Measurements from ENCODE around the gene AGAP2.

The AGAP2 gene

DNA sequence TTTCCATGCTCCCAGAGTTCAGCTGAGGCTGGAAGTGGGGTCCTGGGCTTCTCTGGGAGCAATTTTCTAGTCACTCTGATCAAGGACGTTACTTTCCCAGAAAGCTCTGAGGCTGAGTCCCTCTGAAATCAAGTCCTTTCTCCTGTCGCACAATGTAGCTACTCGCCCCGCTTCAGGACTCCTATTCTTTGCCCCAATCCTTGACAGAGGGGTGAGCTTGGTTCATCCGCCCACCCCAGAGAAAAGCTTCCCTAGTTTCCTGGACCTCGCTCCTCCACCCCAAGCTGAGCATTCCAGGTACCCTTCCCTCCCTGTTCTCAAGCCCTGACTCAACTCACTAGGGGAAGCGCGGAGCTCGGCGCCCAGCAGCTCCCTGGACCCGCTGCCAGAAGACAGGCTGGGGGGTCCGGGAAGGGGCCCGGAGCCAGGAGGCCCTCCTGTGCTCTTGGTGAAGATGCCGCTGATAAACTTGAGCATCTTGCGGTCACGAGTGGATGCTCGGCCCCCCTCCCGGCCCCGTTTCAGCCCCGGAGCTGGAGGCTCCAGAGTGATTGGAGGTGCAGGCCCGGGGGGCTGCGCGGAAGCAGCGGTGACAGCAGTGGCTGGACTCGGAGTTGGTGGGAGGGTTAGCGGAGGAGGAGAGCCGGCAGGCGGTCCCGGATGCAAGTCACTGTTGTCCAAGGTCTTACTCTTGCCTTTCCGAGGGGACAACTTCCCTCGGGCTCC lies 1.6 kb downstream of the AGAP2 start:
- DNase-seq (ENCODE audit: low read depth), result no peak

DNA sequence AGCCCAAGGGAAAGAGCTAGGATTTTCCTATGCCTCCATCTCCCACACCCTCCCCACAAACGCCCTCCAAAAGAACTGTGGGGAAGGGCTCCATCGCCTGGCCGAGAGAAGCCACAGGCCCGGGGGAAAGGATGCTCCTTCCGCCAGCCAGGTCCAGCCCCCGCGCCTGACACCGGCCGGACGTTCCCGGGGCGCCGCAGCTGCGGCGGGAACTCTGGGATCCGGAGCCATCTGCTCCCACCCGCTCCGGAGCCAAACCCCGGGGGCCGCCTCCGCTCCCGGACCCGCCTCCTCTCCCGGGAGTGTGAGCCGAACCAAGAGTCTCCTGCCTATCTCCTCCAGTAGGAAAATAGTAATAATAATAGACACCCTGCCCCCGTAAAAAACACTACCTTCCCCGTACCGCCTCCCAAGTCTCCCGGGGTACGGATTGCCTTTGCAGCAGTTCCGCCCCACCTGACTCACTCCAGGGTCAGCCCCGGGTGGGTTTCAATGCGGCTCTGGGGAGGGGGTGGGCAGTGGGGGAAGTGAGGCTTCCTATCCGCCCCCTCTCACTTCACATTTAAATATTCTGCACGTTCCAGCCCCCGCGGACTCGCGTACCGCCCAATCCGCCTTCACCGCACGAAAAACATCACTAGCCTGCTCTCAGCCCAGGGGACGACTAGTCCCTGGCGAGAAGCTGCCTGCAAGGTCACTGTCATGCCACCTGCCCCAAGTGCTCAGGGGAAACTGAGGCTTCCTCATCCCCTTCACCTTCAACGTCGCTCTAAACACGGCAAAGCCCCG lies 2.4 kb downstream of the AGAP2 start:
- no peak for DNase-seq (ENCODE audit: low read depth)

GRCh38 chr12:57735198-57735855 lies 3.2 kb downstream of the AGAP2 start:
- no peak for DNase-seq (ENCODE audit: low read depth)

GRCh38 chr12:57734591-57734990 lies 4.0 kb downstream of the AGAP2 start:
- no peak for DNase-seq (ENCODE audit: low read depth)

GRCh38 chr12:57733928-57734327 lies 4.6 kb downstream of the AGAP2 start:
- DNase-seq (ENCODE audit: low read depth), result no peak

DNA sequence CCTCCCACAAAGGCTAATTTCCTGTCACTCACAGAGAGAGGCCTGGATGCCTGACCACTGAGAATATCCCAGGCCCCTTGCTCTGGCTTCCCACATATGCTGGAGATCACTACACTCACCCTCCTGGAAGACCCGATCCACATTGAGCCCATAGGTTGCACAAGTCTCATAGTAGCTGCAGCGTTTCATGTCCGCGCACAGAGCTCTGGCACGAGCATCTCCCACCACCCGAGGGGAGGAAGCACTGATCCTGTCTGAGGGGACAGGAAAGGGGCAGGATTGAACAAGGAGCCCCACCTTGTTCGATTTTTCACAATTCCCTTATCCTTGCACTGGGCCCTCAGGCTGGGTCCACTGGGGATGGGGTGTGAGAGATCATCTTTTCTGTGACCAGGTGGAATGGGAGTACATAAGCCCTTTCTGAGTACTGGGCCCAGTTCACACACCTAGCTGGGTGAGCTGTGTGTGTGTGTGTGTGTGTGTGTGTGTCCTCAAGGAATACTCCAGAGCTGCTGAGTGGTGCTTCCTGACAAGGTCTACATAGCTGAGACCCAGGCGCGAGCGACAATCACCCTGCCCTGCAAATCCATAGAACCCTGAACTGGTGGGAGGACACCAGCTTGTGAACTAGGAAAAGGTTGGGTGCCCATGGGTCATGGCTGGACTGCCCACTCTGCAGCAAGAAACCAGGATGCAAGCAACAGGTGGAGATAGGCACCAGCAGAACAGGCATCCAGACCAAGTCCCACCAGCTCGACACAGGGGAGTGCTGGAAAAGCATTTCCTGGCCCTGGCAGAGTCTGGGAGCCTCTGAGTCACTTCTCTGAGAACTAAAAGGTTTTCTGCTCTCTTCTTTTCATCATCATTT lies 5.6 kb downstream of the AGAP2 start:
- no peak for DNase-seq (ENCODE audit: low read depth)

GRCh38 chr12:57732270-57732669 lies 6.3 kb downstream of the AGAP2 start:
- no peak for DNase-seq (ENCODE audit: low read depth)

- no peak for DNase-seq (ENCODE audit: low read depth)
Observed at GRCh38 chr12:57731411-57732080, 7.0 kb downstream of the AGAP2 start.

DNA sequence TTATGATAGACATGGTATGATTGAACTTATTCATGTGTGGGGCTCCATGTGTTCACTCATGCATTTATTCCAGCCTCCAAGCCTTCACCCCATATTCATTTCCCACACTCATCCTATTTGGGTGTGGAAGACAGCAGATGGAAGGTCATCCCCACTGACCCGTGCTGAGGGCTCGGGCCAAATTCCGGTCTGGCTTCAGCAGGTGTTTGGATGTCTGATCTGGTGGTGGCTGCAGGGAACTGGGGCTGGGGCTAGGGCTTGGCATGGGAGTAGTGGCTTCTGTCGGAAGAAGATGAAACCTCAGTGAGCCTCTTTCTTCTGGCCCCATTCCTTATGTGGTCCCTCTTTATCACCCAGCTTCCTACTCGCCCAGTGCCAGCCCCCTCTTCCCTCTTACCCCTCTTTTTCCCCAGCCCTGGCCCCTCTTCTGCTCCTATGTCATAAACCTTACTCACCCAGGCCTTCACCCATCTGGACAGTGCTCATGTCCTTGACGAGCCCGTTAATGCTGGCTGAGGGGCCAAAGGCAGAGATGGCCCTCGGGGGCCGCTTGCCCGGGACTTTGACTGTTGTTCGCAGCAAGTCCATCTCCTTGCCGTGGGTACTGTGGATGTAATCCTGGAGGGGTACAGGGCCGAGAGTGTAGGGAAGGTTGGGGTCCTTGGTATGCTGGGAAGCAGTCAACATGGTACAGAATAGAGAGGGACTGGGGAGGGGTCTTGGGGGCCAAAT lies 8.0 kb downstream of the AGAP2 start:
- no peak for DNase-seq (ENCODE audit: low read depth)

DNA sequence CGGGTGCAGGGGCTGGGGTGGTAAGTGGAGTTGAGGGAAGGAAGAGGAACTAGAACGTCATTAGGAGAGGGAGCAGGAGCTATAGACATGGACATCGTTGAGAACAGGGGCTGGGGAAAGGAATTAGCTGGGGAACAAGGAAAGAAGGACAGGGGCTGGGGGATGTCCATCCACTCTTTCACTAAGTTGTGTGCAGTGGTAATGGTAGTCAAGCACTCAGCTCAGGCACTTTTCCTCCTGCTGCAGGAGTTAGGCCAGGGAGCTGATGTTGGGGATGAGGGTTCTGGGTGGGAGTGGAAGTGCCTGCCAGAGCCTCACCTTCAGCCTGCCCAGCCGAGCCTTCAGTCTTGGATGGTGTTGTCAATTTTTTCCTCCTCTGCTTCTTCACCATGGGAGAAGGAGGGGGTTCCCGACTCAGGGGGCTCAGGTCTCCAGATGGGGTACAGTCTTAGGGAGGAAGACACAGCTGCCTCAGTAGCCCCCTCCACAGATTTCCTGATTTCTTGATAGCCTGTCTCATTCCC lies 9.2 kb downstream of the AGAP2 start:
- no peak for DNase-seq (ENCODE audit: low read depth)

DNA sequence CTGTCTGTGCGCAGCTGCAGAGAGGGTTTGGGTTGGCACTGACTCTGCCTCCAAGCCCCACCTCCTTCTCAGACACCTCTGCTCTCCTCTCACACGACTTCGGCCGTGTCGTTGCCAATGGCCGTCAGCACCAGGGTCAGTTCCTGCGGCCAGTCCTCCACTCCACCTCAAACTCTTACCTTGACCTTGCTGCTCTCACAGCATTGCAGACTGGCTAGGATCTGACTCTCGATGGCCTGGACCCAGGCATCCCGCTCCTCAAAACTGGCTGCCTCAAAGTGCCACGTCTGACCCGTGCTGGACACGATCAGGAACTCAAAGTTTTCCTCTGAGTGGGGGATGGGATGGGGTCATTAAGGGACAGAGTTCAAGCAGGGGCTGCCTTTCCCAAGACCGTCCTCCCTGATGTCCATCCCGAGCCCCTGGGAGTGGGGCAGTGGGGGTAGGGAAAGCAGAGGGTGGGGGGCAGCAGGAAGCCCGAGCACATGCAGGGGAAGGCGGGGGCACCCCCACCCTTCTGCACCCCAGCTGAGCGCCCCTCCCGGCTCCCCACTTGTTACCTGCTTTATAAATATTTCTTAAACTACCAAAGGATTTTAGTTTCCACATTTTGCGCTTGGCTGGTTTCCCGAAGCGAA lies 10.7 kb downstream of the AGAP2 start:
- DNase-seq (ENCODE audit: low read depth), result no peak

DNA sequence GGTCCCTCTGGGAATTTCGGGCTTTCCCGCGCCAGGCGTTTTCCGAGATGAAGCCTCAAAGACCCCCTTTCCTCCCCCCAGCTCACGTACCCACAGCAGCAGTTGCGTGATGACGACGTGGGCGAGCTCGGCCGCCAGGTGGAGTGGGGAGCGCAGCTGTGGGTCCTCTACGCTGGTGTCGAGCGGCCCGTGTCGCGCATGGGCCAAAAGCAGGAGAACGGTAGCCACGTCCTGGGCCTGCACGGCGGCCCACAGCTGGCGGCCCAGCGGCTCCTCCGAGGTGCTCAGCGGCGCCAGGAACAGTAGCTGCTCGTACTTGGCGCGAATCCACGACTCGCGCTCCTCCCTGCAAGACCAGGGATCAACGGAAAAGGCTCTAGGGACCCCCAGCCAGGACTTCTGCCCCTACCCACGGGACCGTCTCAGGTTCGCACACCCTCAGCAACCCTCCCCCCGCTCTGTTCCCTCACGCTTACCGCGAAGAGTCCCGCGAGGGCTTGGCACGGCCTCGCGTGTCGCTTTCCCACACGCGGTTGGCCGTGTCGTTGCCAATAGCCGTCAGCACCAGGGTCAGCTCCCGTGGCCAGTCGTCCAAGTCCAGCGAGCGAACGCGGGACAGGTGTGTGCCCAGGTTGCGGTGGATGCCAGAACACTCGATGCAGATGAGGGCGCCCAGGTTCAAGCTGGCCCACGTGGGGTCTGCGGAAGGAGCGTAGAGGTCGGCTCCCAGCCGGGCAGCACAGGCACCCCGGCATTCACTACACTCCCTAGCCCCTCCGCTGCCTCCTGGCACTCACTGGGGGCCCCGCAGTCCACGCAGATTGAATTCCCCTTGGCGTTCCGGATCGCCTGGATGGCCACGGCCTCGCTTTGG lies 11.4 kb downstream of the AGAP2 start:
- DNase-seq (ENCODE audit: low read depth), result no peak

DNA sequence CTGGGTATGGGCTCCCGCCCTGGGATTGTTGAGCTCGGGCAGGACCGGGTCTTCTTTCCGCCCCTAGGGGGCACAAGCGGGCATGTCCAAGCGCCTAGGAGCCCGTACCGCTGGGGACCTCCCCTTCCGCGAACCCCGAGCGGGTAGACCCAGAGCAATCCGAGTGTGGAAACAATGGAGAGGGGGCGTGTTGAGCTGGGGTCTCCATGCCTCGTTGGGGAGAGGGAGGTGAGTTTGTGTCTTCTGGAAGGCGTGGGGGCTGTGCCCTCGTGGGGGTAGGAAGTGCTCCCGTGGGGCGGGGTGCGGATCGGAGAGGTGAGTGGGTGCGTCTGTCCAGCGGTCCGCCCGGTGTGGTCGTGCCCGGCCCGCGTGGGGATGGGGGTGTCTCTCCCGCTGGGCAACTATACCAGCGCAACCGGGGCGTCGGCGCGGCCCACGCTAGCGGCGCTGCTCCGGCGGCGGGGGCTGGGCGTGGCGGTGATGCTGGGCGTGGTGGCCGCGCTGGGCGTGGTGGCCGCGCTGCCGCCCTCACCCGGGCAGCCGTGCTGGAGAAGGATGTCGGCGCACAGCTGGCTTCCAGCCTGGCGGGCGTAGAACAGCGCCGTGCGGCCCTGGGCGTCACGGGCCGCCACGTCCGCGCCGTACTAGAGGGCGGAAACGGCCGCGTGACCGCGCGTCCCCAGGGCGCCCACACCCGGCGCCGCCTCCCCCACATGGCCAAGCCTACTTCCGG lies 12.2 kb downstream of the AGAP2 start:
- no peak for DNase-seq (ENCODE audit: low read depth)

GRCh38 chr12:57725851-57726150 lies 12.7 kb downstream of the AGAP2 start:
- no peak for DNase-seq (ENCODE audit: low read depth)

DNA sequence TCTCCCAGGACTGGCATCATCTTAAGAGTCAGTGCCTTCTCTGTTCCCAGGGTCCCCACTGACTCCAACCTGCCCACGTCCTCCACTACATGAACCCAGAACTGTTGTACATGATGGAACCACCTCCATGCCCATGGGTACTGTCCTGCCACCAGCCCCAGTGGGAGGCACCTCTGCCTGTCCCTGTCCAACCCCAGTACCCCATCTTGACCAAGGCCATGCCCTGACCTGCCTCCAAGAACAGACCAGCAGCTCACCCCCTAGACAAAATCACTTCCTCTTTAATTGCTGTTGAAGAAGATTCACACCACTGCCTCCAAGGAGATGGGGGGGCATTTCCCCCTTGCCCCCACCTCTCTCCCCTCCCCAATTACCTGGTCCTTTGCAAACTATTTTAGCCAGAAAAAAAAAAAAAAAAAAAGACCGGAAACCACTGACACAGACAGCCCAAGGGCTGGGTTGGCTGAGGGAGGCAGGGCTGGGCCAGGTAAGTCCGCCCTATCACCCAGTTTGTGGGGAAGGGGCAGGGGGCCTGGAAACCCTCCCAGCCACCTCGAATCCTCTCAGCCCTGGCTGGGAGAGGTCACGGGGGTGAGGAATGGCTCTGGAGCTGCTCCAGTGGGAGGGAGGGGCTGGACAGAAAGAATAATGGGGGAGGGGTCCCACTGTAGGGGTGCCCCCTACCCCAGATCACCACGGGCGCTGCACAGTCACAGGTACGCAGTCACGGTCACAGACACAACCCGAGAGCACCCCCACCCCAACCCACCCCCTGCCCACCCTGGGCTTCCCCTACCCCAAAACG lies 13.4 kb downstream of the AGAP2 start:
- no peak for DNase-seq (ENCODE audit: low read depth)

- DNase-seq (ENCODE audit: low read depth), result no peak
Observed at GRCh38 chr12:57724003-57724935, 14.3 kb downstream of the AGAP2 start.

DNA sequence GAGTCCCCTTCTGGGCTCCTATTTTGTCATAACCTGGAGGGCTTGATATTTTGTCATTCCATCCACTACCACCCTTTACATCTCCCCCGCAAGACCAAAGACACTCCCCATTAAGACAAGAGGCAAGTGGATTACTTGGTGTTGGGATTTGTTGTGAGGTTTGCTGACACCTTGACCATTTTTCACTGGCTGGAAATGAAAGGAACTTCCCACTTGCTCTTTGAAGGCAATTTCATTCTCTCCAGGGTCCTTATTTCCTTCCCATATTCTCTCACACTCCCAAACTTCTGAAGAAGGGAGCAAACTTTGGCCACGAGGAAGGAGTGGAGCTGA lies 14.9 kb downstream of the AGAP2 start:
- DNase-seq (ENCODE audit: low read depth), result no peak
